ENCODE results near the gene SDHA.

SDHA gene

GRCh38 chr5:174291-174600, 43.9 kb upstream of the SDHA start:
- TF ChIP-seq RAD21 (IDR thresholded peaks at IDR 0.05; ENCODE audit: low read depth) (no peak), TEAD4 (IDR thresholded peaks at IDR 0.05) (no peak), EP300 (IDR thresholded peaks at IDR 0.05; ENCODE audit: borderline replicate concordance) (no peak), NFIC (IDR thresholded peaks at IDR 0.05) (no peak), MAX (IDR thresholded peaks at IDR 0.05) (no peak), CEBPB (IDR thresholded peaks at IDR 0.05) (no peak), TAF1 (IDR thresholded peaks at IDR 0.05; ENCODE audit: low read depth) (no peak), USF1 (IDR thresholded peaks at IDR 0.05) (no peak), CREB1 (IDR thresholded peaks at IDR 0.05; ENCODE audit: low read depth) (no peak), ZBTB7A (IDR thresholded peaks at IDR 0.05; ENCODE audit: low read depth) (no peak), TCF12 (IDR thresholded peaks at IDR 0.05; ENCODE audit: low read depth) (no peak), YY1 (IDR thresholded peaks at IDR 0.05; ENCODE audit: low read depth) (no peak), EGR1 (IDR thresholded peaks at IDR 0.05) (no peak), FOXM1 (IDR thresholded peaks at IDR 0.05; ENCODE audit: borderline replicate concordance, low read depth) (no peak)
- TF ChIP-seq, protein P1, sequence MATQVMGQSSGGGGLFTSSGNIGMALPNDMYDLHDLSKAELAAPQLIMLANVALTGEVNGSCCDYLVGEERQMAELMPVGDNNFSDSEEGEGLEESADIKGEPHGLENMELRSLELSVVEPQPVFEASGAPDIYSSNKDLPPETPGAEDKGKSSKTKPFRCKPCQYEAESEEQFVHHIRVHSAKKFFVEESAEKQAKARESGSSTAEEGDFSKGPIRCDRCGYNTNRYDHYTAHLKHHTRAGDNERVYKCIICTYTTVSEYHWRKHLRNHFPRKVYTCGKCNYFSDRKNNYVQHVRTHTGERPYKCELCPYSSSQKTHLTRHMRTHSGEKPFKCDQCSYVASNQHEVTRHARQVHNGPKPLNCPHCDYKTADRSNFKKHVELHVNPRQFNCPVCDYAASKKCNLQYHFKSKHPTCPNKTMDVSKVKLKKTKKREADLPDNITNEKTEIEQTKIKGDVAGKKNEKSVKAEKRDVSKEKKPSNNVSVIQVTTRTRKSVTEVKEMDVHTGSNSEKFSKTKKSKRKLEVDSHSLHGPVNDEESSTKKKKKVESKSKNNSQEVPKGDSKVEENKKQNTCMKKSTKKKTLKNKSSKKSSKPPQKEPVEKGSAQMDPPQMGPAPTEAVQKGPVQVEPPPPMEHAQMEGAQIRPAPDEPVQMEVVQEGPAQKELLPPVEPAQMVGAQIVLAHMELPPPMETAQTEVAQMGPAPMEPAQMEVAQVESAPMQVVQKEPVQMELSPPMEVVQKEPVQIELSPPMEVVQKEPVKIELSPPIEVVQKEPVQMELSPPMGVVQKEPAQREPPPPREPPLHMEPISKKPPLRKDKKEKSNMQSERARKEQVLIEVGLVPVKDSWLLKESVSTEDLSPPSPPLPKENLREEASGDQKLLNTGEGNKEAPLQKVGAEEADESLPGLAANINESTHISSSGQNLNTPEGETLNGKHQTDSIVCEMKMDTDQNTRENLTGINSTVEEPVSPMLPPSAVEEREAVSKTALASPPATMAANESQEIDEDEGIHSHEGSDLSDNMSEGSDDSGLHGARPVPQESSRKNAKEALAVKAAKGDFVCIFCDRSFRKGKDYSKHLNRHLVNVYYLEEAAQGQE (IDR thresholded peaks at IDR 0.05; ENCODE audit: low read depth), result no peak

DNA sequence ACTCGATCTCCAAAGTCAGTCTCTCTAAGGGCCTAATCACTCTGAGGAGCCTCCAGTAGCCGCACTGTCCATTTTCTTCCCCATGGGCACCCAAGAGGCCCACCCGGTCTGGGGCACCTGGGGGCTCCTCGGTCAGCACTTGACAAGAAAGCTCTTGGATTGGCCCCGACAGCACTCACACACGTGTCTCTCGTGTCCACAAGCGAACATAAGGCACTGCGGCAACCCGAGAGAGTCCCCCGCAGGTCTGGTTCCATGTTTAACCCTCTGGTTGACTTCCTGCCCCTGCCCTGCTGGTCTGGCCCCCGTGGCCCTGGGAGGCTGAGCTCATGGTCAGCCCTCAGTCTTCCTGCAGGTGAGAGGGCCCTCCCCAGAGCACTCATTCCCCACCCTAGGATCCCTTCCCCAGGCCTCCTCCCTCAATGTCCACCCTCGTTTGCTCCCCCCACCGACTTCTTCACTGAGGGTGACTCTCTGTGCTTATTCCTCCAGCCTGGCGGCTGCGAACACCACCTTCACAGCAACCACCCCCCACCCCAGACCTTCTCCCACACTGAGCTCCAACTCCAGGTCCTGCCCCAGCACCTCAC, 43.1 kb upstream of the SDHA start:
- TF ChIP-seq YY1 (IDR thresholded peaks at IDR 0.05; ENCODE audit: low read depth), result no peak
- TF ChIP-seq ZBTB7A (IDR thresholded peaks at IDR 0.05; ENCODE audit: low read depth), result no peak
- TF ChIP-seq CEBPB (IDR thresholded peaks at IDR 0.05), result no peak
- TF ChIP-seq, protein P1 (IDR thresholded peaks at IDR 0.05; ENCODE audit: low read depth), result no peak
- no peak for TF ChIP-seq FOXM1 (IDR thresholded peaks at IDR 0.05; ENCODE audit: borderline replicate concordance, low read depth)
- no peak for TF ChIP-seq RAD21 (IDR thresholded peaks at IDR 0.05; ENCODE audit: low read depth)
- no peak for TF ChIP-seq TEAD4 (IDR thresholded peaks at IDR 0.05)
- no peak for TF ChIP-seq CREB1 (IDR thresholded peaks at IDR 0.05; ENCODE audit: low read depth)

DNA sequence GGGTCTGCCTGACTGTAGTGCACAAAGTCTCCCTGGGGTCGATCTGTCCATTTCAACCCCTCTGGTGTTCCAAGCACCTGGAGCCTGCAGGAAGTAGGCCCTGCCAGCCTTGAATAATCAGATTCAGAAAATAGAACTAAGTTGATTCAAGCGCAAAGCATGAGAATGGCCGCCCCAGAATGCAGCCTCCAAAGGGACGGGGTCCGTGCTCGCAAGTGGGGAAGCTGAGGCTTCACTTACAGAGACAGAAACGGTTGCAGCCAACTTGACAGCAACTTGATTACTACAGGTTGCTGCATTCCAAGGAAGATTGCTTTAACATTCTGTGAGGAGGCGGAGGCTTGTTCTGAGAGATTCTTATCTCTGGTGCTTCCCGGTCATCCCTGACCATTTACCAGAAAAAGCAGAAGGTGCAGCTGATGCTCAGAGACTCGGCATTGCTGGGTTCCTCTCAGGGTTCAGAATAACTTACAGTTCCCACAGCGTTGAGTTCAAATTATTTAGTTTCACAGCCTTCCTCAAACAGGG, 41.8 kb upstream of the SDHA start:
- TF ChIP-seq YY1 (IDR thresholded peaks at IDR 0.05; ENCODE audit: low read depth), result no peak

GRCh38 chr5:178110-178509, 40.0 kb upstream of the SDHA start:
- TF ChIP-seq NFIC (IDR thresholded peaks at IDR 0.05) (no peak), USF1 (IDR thresholded peaks at IDR 0.05) (no peak), FOXM1 (IDR thresholded peaks at IDR 0.05; ENCODE audit: borderline replicate concordance, low read depth) (no peak), EGR1 (IDR thresholded peaks at IDR 0.05) (no peak), EP300 (IDR thresholded peaks at IDR 0.05; ENCODE audit: borderline replicate concordance) (no peak), TEAD4 (IDR thresholded peaks at IDR 0.05) (no peak), TAF1 (IDR thresholded peaks at IDR 0.05; ENCODE audit: low read depth) (no peak), YY1 (IDR thresholded peaks at IDR 0.05; ENCODE audit: low read depth) (no peak), MAX (IDR thresholded peaks at IDR 0.05) (no peak), CREB1 (IDR thresholded peaks at IDR 0.05; ENCODE audit: low read depth) (no peak), TCF12 (IDR thresholded peaks at IDR 0.05; ENCODE audit: low read depth) (no peak), RAD21 (IDR thresholded peaks at IDR 0.05; ENCODE audit: low read depth) (no peak), ZBTB7A (IDR thresholded peaks at IDR 0.05; ENCODE audit: low read depth) (no peak), CEBPB (IDR thresholded peaks at IDR 0.05) (no peak)
- TF ChIP-seq, protein P1 (IDR thresholded peaks at IDR 0.05; ENCODE audit: low read depth), result no peak
